GM12874 (cell line): Measurements from ENCODE around the gene HIC1.

ENCODE experiments used
- CTCF ChIP-seq: IDR thresholded peaks from 2 replicates; pipeline ENCODE4 v1.5.1; 2011; ENCODE audit warnings: low read depth, mild to moderate bottlenecking, control low read depth, low read length, moderate library complexity; ENCODE audit not compliant: insufficient read depth

HIC1 gene

GRCh38 chr17:2102931-2103809 is 48.3 kb downstream of the HIC1 start:
- TF ChIP-seq CTCF: no peak

GRCh38 chr17:2105663-2106062 is 50.8 kb downstream of the HIC1 start:
- TF ChIP-seq CTCF: no peak

- no peak for TF ChIP-seq CTCF
These were observed 51.5 kb downstream of the HIC1 start for GRCh38 chr17:2106308-2106955.

GRCh38 chr17:2107050-2107449 is 52.1 kb downstream of the HIC1 start:
- TF ChIP-seq CTCF: no peak

- TF ChIP-seq CTCF: no peak
These were observed 52.6 kb downstream of the HIC1 start for GRCh38 chr17:2107506-2107905.

- no peak for TF ChIP-seq CTCF
These were observed 53.3 kb downstream of the HIC1 start for GRCh38 chr17:2108170-2108569.

GRCh38 chr17:2110436-2110835 is 55.5 kb downstream of the HIC1 start:
- no peak for TF ChIP-seq CTCF
